ENCODE results near the gene ADAMTS16.

Gene ADAMTS16

GRCh38 chr5:5246736-5247135 is 106.6 kb downstream of the ADAMTS16 start:
- TF ChIP-seq ZNF565 (CRISPR knock-in tag; conservative IDR thresholded peaks at IDR 0.05; ENCODE audit: low read depth): no peak
- TF ChIP-seq TCF4 (CRISPR knock-in tag; IDR thresholded peaks at IDR 0.05; ENCODE audit: borderline replicate concordance): no peak
- no peak for TF ChIP-seq TSHZ2 (CRISPR knock-in tag; IDR thresholded peaks at IDR 0.05)
- TF ChIP-seq, protein P1, sequence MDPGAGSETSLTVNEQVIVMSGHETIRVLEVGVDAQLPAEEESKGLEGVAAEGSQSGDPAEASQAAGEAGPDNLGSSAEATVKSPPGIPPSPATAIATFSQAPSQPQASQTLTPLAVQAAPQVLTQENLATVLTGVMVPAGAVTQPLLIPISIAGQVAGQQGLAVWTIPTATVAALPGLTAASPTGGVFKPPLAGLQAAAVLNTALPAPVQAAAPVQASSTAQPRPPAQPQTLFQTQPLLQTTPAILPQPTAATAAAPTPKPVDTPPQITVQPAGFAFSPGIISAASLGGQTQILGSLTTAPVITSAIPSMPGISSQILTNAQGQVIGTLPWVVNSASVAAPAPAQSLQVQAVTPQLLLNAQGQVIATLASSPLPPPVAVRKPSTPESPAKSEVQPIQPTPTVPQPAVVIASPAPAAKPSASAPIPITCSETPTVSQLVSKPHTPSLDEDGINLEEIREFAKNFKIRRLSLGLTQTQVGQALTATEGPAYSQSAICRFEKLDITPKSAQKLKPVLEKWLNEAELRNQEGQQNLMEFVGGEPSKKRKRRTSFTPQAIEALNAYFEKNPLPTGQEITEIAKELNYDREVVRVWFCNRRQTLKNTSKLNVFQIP (CRISPR knock-in tag; IDR thresholded peaks at IDR 0.05; ENCODE audit: borderline replicate concordance, low read depth): no peak
- TF ChIP-seq ZNF8 (CRISPR knock-in tag; IDR thresholded peaks at IDR 0.05): no peak
- TF ChIP-seq ZFP30 (CRISPR knock-in tag; IDR thresholded peaks at IDR 0.05): no peak
- TF ChIP-seq OSR1 (CRISPR knock-in tag; IDR thresholded peaks at IDR 0.05): no peak
- TF ChIP-seq, protein P2, sequence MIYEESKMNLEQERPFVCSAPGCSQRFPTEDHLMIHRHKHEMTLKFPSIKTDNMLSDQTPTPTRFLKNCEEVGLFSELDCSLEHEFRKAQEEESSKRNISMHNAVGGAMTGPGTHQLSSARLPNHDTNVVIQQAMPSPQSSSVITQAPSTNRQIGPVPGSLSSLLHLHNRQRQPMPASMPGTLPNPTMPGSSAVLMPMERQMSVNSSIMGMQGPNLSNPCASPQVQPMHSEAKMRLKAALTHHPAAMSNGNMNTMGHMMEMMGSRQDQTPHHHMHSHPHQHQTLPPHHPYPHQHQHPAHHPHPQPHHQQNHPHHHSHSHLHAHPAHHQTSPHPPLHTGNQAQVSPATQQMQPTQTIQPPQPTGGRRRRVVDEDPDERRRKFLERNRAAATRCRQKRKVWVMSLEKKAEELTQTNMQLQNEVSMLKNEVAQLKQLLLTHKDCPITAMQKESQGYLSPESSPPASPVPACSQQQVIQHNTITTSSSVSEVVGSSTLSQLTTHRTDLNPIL (CRISPR knock-in tag; IDR thresholded peaks at IDR 0.05; ENCODE audit: low read depth): no peak
- no peak for ATAC-seq

- TF ChIP-seq ZFP3 (CRISPR knock-in tag; IDR thresholded peaks at IDR 0.05): no peak
- no peak for ATAC-seq
Measured at GRCh38 chr5:5250758-5251157, 110.6 kb downstream of the ADAMTS16 start.

- ATAC-seq: no peak
- TF ChIP-seq ZNF8 (CRISPR knock-in tag; IDR thresholded peaks at IDR 0.05): no peak
- no peak for TF ChIP-seq ZC3H10 (CRISPR knock-in tag; IDR thresholded peaks at IDR 0.05)
- no peak for TF ChIP-seq BACH2 (CRISPR knock-in tag; IDR thresholded peaks at IDR 0.05; ENCODE audit: borderline replicate concordance)
- TF ChIP-seq CSRNP3 (CRISPR knock-in tag; IDR thresholded peaks at IDR 0.05): no peak
- no peak for TF ChIP-seq ESRRG (CRISPR knock-in tag; IDR thresholded peaks at IDR 0.05)
- TF ChIP-seq, protein P2 (CRISPR knock-in tag; IDR thresholded peaks at IDR 0.05; ENCODE audit: low read depth): no peak
- no peak for TF ChIP-seq ZNF70 (CRISPR knock-in tag; IDR thresholded peaks at IDR 0.05)
- TF ChIP-seq ISL1 (CRISPR knock-in tag; IDR thresholded peaks at IDR 0.05): no peak
- TF ChIP-seq GLIS3 (CRISPR knock-in tag; IDR thresholded peaks at IDR 0.05): no peak
Measured at GRCh38 chr5:5252106-5252505, 112.0 kb downstream of the ADAMTS16 start.

- no peak for TF ChIP-seq GLIS3 (CRISPR knock-in tag; IDR thresholded peaks at IDR 0.05)
- TF ChIP-seq BACH2 (CRISPR knock-in tag; IDR thresholded peaks at IDR 0.05; ENCODE audit: borderline replicate concordance): no peak
- no peak for TF ChIP-seq OSR1 (CRISPR knock-in tag; IDR thresholded peaks at IDR 0.05)
- TF ChIP-seq, protein P1 (CRISPR knock-in tag; IDR thresholded peaks at IDR 0.05; ENCODE audit: borderline replicate concordance, low read depth): no peak
- no peak for TF ChIP-seq ZNF565 (CRISPR knock-in tag; conservative IDR thresholded peaks at IDR 0.05; ENCODE audit: low read depth)
- TF ChIP-seq PATZ1 (CRISPR knock-in tag; IDR thresholded peaks at IDR 0.05; ENCODE audit: borderline replicate concordance): no peak
- no peak for TF ChIP-seq RARB (CRISPR knock-in tag; IDR thresholded peaks at IDR 0.05)
- TF ChIP-seq ZNF8 (CRISPR knock-in tag; IDR thresholded peaks at IDR 0.05): no peak
- no peak for TF ChIP-seq TOX (CRISPR knock-in tag; IDR thresholded peaks at IDR 0.05; ENCODE audit: borderline replicate concordance)
- TF ChIP-seq CSRNP3 (CRISPR knock-in tag; IDR thresholded peaks at IDR 0.05): no peak
- no peak for ATAC-seq
Measured at GRCh38 chr5:5257353-5257752, 117.2 kb downstream of the ADAMTS16 start.

Data from SK-N-SH treated with all-trans-retinoic acid at 6 μM for 48 hours (cell line).